Measurements from ENCODE around the gene NOD2. TPM values are rescaled to one million over a fixed set of nuclear protein-coding genes. Genes with fewer than 3 reads are reported as not detected.

NOD2 gene
- total RNA-seq, 1 donor from 2014 or later, result 0.51 TPM

- Mint-ChIP-seq H3K36me3 (ENCODE audit: low read depth) (peaks cover 2% of the 10 kb centered on the region), H3K9me3 (no peaks in the 10 kb centered on the region), H3K4me3 (no peak overlapping the region), H3K27me3 (ENCODE audit: low read depth) (no peaks in the 10 kb centered on the region), H3K27ac (ENCODE audit: unreplicated experiment) (no peak overlapping the region), H3K4me1 (no peaks in the 10 kb centered on the region)
- DNase-seq (ENCODE audit: low read depth, low spot score), result no peak
- no peak for TF ChIP-seq CTCF (conservative IDR thresholded peaks at IDR 0.05)
Measured at GRCh38 chr16:50678531-50678930, 14.9 kb upstream of the NOD2 start.

- Mint-ChIP-seq H3K4me1 (no peaks in the 10 kb centered on the region), H3K36me3 (ENCODE audit: low read depth) (no peaks in the 10 kb centered on the region), H3K4me3 (no peak overlapping the region), H3K9me3 (no peaks in the 10 kb centered on the region), H3K27me3 (ENCODE audit: low read depth) (no peaks in the 10 kb centered on the region), H3K27ac (ENCODE audit: unreplicated experiment) (no peak overlapping the region)
- TF ChIP-seq CTCF (conservative IDR thresholded peaks at IDR 0.05), result no peak
- no peak for DNase-seq (ENCODE audit: low read depth, low spot score)
Measured at GRCh38 chr16:50679266-50679665, 14.1 kb upstream of the NOD2 start.

DNA sequence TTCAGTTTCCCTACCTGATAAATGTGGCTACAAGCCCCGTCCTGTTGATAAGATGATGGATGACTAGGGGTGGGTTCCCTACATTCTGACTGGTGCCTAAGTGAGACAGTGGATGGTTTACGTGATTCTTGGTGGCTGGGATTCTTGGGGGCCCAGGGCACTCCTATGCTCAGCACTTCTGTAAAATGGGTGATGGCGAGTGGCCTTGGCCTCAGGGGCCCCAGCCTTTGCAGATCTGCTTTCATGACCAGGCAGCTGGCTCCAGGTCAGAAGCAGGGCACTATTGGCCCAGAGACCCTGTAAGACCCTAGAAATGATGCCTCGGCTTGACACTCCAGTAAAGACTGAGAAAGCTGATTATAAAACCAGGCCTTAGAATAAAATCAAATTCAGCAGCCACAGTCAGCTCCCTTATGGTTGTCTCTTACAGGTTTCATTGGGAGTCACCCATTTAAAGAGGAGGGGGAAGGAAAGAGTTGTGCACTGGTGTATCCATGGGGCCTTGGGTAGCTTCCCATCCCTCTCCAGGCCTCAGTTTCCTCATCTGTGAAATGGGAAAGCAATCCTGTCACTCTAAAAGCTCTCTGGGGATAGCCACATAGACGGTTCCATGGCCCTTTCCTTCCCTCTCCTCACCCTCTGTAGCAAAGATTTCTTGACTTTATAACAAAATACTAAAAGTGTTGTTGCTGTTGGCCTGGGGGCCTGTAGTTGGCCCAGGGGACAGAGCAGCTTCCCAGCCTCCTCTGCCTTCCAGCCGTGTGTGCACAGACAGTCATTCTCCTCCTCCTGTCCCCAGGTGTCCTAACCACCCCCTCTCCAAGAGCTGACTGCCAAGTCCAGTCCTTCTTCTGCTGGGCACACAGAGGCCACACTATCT is 13.5 kb upstream of the NOD2 start:
- Mint-ChIP-seq H3K36me3 (ENCODE audit: low read depth) (no peaks in the 10 kb centered on the region), H3K9me3 (no peaks in the 10 kb centered on the region), H3K27me3 (ENCODE audit: low read depth) (no peaks in the 10 kb centered on the region), H3K4me1 (no peaks in the 10 kb centered on the region), H3K4me3 (no peak overlapping the region), H3K27ac (ENCODE audit: unreplicated experiment) (peak overlapping the region; percentile 23)
- no peak for TF ChIP-seq CTCF (conservative IDR thresholded peaks at IDR 0.05)
- DNase-seq (ENCODE audit: low read depth, low spot score), result no peak

GRCh38 chr16:50680556-50680893 is 12.9 kb upstream of the NOD2 start:
- DNase-seq (ENCODE audit: low read depth, low spot score), result no peak
- Mint-ChIP-seq H3K4me3 (no peak overlapping the region), H3K4me1 (no peaks in the 10 kb centered on the region), H3K27me3 (ENCODE audit: low read depth) (no peaks in the 10 kb centered on the region), H3K36me3 (ENCODE audit: low read depth) (no peaks in the 10 kb centered on the region), H3K27ac (ENCODE audit: unreplicated experiment) (no peak overlapping the region), H3K9me3 (no peaks in the 10 kb centered on the region)
- TF ChIP-seq CTCF (conservative IDR thresholded peaks at IDR 0.05), result no peak

GRCh38 chr16:50681021-50681885 is 12.2 kb upstream of the NOD2 start, which contains the start of gene SNX20:
Gene SNX20 (minus strand): TSS chr16:50681312. CDS start chr16:50677526, 3,786 bp downstream.
- H3K27me3 Mint-ChIP-seq (ENCODE audit: low read depth), result no peaks in the 10 kb centered on the region
- DNase-seq (ENCODE audit: low read depth, low spot score), result no peak
- no peak within 1 kb of the TSS for H3K4me3 Mint-ChIP-seq
- no peak for TF ChIP-seq CTCF (conservative IDR thresholded peaks at IDR 0.05)
- H3K4me1 Mint-ChIP-seq, result no peaks in the 10 kb centered on the region
- no peaks in the 10 kb centered on the region for H3K36me3 Mint-ChIP-seq (ENCODE audit: low read depth)
- no peaks in the 10 kb centered on the region for H3K9me3 Mint-ChIP-seq
- peak within 1 kb of the TSS; percentile 23 for H3K27ac Mint-ChIP-seq (ENCODE audit: unreplicated experiment)
